ENCODE measurements around the gene RRP36.

RRP36 gene

GRCh38 chr6:43019152-43019551, 2.3 kb upstream of the RRP36 start:
- Histone ChIP-seq H3K4me3 (ENCODE audit: insufficient read depth, low read depth, low read length, poor library complexity, severe bottlenecking) (no peak overlapping the region), H3K9me3 (ENCODE audit: control insufficient read depth, low read length) (no peaks in the 10 kb centered on the region), H3K4me1 (ENCODE audit: control insufficient read depth, insufficient read depth, low read length, poor library complexity, severe bottlenecking) (peaks cover 26% of the 10 kb centered on the region), H3K36me3 (ENCODE audit: control insufficient read depth, insufficient read depth, low read length) (peaks cover 20% of the 10 kb centered on the region), H3K27ac (ENCODE audit: insufficient read depth, low read length, poor library complexity, severe bottlenecking) (no peak overlapping the region), H3K27me3 (replicated peaks; ENCODE audit: control insufficient read depth, insufficient read depth, low read length, poor library complexity, severe bottlenecking) (no peaks in the 10 kb centered on the region)
- DNase-seq: no peak

DNA sequence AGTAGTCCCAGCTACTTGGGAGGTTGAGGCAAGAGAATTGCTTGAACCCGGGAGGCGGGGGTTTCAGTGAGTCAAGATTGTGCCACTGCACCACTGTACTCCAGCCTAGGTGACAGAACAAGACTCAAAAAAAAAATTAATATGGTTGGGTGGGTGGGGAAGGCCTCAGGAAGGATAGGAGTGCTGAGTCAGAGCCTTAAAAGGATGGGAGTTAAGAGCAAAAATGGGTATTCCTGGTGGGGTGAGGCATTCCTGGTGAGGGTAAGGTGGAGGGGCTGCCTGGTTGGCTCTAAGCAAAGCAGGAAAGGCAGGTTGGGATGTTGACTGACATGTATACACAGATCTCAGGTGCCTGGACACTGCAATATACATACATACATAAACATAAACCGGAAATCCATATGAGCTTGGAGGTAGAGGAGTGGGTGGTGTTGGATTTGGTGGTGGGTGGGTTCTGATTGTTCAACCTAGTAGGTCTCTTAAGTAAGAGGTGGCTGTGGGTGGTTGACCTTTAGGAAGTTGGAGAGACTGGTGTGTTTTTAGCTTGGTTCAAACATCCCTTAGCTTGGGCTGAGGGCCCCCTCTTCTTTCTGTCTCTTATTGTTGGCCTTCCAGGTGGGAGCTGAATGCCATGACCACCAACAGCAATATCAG, 1.2 kb upstream of the RRP36 start:
- no peaks in the 10 kb centered on the region for H3K9me3 ChIP-seq (ENCODE audit: control insufficient read depth, low read length)
- no peaks in the 10 kb centered on the region for H3K27me3 ChIP-seq (replicated peaks; ENCODE audit: control insufficient read depth, insufficient read depth, low read length, poor library complexity, severe bottlenecking)
- no peak for DNase-seq
- peaks cover 16% of the 10 kb centered on the region for H3K4me1 ChIP-seq (ENCODE audit: control insufficient read depth, insufficient read depth, low read length, poor library complexity, severe bottlenecking)
- peaks cover 28% of the 10 kb centered on the region for H3K36me3 ChIP-seq (ENCODE audit: control insufficient read depth, insufficient read depth, low read length)
- H3K27ac ChIP-seq (ENCODE audit: insufficient read depth, low read length, poor library complexity, severe bottlenecking): no peak overlapping the region
- no peak overlapping the region for H3K4me3 ChIP-seq (ENCODE audit: insufficient read depth, low read depth, low read length, poor library complexity, severe bottlenecking)

DNA sequence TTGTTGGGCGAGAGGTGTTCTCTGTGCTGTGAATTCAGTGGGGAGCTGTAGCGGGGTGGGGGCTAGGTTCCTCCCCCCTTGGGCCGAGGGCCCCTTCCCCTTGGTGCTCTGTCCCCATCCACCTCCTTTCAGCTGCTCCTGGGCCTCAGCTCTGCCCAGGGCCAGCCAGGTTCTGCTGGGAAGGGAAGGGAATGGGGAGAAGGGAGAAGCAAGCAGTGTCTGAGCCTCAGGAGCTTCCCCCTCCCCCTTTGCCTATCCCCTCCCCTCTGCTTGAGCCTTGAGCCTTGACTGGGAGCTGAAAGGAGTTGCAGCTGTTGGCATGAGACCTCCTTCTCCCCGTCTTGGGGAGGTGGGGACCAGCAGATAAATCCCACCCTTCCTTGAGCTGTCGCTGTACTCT, 576 bp upstream of the RRP36 start:
- Histone ChIP-seq H3K4me3 (ENCODE audit: insufficient read depth, low read depth, low read length, poor library complexity, severe bottlenecking) (peak overlapping the region; percentile 74), H3K4me1 (ENCODE audit: control insufficient read depth, insufficient read depth, low read length, poor library complexity, severe bottlenecking) (peaks cover 16% of the 10 kb centered on the region), H3K36me3 (ENCODE audit: control insufficient read depth, insufficient read depth, low read length) (peaks cover 32% of the 10 kb centered on the region), H3K27ac (ENCODE audit: insufficient read depth, low read length, poor library complexity, severe bottlenecking) (peak overlapping the region; percentile 65), H3K27me3 (replicated peaks; ENCODE audit: control insufficient read depth, insufficient read depth, low read length, poor library complexity, severe bottlenecking) (no peaks in the 10 kb centered on the region), H3K9me3 (ENCODE audit: control insufficient read depth, low read length) (no peaks in the 10 kb centered on the region)
- DNase-seq: no peak

GRCh38 chr6:43024436-43024835, 3.0 kb downstream of the RRP36 start:
- Histone ChIP-seq H3K4me1 (ENCODE audit: control insufficient read depth, insufficient read depth, low read length, poor library complexity, severe bottlenecking) (peaks cover 12% of the 10 kb centered on the region), H3K9me3 (ENCODE audit: control insufficient read depth, low read length) (no peaks in the 10 kb centered on the region), H3K27me3 (replicated peaks; ENCODE audit: control insufficient read depth, insufficient read depth, low read length, poor library complexity, severe bottlenecking) (no peaks in the 10 kb centered on the region), H3K36me3 (ENCODE audit: control insufficient read depth, insufficient read depth, low read length) (peaks cover 48% of the 10 kb centered on the region), H3K27ac (ENCODE audit: insufficient read depth, low read length, poor library complexity, severe bottlenecking) (no peak overlapping the region), H3K4me3 (ENCODE audit: insufficient read depth, low read depth, low read length, poor library complexity, severe bottlenecking) (no peak overlapping the region)
- no peak for DNase-seq

- peaks cover 53% of the 10 kb centered on the region for H3K36me3 ChIP-seq (ENCODE audit: control insufficient read depth, insufficient read depth, low read length)
- H3K27ac ChIP-seq (ENCODE audit: insufficient read depth, low read length, poor library complexity, severe bottlenecking): no peak overlapping the region
- no peak for DNase-seq
Observed at GRCh38 chr6:43026365-43026764, 4.9 kb downstream of the RRP36 start.

GRCh38 chr6:43029120-43029519, 7.7 kb downstream of the RRP36 start:
- H3K36me3 ChIP-seq (ENCODE audit: control insufficient read depth, insufficient read depth, low read length): peaks cover 63% of the 10 kb centered on the region
- DNase-seq: no peak
- no peaks in the 10 kb centered on the region for H3K27me3 ChIP-seq (replicated peaks; ENCODE audit: control insufficient read depth, insufficient read depth, low read length, poor library complexity, severe bottlenecking)
- no peak overlapping the region for H3K27ac ChIP-seq (ENCODE audit: insufficient read depth, low read length, poor library complexity, severe bottlenecking)
- no peak overlapping the region for H3K4me3 ChIP-seq (ENCODE audit: insufficient read depth, low read depth, low read length, poor library complexity, severe bottlenecking)
- H3K4me1 ChIP-seq (ENCODE audit: control insufficient read depth, insufficient read depth, low read length, poor library complexity, severe bottlenecking): no peaks in the 10 kb centered on the region
- H3K9me3 ChIP-seq (ENCODE audit: control insufficient read depth, low read length): no peaks in the 10 kb centered on the region

More at GRCh38 chr6:43026365-43026764, 4.9 kb downstream of the RRP36 start:
- Histone ChIP-seq H3K4me3 (ENCODE audit: insufficient read depth, low read depth, low read length, poor library complexity, severe bottlenecking) (no peak overlapping the region), H3K9me3 (ENCODE audit: control insufficient read depth, low read length) (no peaks in the 10 kb centered on the region), H3K27me3 (replicated peaks; ENCODE audit: control insufficient read depth, insufficient read depth, low read length, poor library complexity, severe bottlenecking) (no peaks in the 10 kb centered on the region), H3K4me1 (ENCODE audit: control insufficient read depth, insufficient read depth, low read length, poor library complexity, severe bottlenecking) (peaks cover 9% of the 10 kb centered on the region)

DNA sequence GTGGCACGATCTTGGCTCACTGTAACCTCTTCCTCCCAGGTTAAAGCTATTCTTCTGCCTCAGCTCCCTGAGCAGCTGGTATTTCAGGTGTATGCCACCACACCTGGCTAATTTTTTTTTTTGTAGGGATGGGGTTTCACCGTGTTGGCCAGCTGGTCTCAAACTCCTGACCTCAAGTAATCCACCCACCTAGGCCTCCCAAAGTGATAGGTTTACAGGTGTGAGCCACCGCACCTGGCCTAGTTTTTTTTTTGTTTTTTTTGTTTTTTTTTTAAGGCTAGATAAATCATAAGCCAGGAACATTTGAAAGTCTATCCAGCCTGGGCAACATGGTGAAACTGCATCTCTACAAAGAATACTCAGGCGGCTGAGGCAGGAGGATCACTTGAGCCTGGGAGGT, 10.9 kb downstream of the RRP36 start:
- Histone ChIP-seq H3K4me3 (ENCODE audit: insufficient read depth, low read depth, low read length, poor library complexity, severe bottlenecking) (no peak overlapping the region), H3K4me1 (ENCODE audit: control insufficient read depth, insufficient read depth, low read length, poor library complexity, severe bottlenecking) (no peaks in the 10 kb centered on the region), H3K27me3 (replicated peaks; ENCODE audit: control insufficient read depth, insufficient read depth, low read length, poor library complexity, severe bottlenecking) (no peaks in the 10 kb centered on the region), H3K27ac (ENCODE audit: insufficient read depth, low read length, poor library complexity, severe bottlenecking) (no peak overlapping the region), H3K9me3 (ENCODE audit: control insufficient read depth, low read length) (no peaks in the 10 kb centered on the region), H3K36me3 (ENCODE audit: control insufficient read depth, insufficient read depth, low read length) (peaks cover 47% of the 10 kb centered on the region)
- DNase-seq: no peak

DNA sequence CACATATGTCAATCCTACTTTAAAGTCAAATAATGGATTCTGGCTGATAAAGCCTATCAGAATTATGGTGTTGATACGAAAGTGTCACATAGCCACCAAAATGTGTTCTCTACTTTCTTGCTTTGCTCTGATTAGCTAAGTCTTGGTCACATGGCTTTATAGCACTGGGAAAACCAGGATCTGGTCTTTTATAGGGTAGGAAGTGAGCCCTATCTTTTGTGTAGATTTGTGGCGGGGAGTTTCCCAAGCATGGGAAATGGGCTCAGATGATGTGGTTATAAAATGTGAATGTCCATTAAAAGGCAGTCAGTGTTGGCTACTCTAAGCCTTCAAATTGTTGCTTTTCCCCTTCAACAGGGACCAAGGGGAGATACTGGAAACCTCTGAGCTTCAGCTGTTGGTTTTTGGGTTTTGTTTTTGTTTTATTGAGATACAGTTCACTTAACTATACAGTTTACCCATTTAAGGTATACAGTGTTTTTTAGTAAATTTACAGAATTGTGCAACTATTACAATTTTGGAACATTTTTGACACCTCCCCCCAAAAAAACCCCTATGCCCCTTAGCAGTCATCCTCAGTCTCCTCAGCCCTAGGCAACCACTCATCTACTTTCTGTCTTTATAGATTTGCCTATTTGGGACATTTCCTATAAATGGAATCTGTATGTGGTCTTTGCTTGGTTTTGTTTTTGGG, 12.2 kb downstream of the RRP36 start:
- no peaks in the 10 kb centered on the region for H3K27me3 ChIP-seq (replicated peaks; ENCODE audit: control insufficient read depth, insufficient read depth, low read length, poor library complexity, severe bottlenecking)
- H3K4me3 ChIP-seq (ENCODE audit: insufficient read depth, low read depth, low read length, poor library complexity, severe bottlenecking): no peak overlapping the region
- H3K9me3 ChIP-seq (ENCODE audit: control insufficient read depth, low read length): no peaks in the 10 kb centered on the region
- no peak overlapping the region for H3K27ac ChIP-seq (ENCODE audit: insufficient read depth, low read length, poor library complexity, severe bottlenecking)
- H3K36me3 ChIP-seq (ENCODE audit: control insufficient read depth, insufficient read depth, low read length): peaks cover 50% of the 10 kb centered on the region
- no peaks in the 10 kb centered on the region for H3K4me1 ChIP-seq (ENCODE audit: control insufficient read depth, insufficient read depth, low read length, poor library complexity, severe bottlenecking)
- DNase-seq: no peak

DNA sequence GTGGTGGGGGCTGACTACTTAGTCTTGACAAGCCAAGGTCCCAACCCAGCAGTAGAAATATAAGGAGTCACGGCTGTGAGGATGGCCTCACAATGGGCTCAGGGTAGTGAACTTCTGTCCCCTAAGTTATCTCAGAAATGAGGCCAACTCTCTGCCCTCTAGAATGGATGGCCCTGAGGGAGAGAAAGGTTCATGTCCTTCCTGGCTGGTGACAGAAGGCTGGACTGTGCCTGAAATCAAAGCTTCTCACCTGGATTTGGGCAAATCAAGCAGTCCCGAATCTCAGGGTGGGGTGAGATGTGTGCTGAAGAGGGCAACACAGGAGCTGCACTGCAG, 12.7 kb downstream of the RRP36 start:
- H3K36me3 ChIP-seq (ENCODE audit: control insufficient read depth, insufficient read depth, low read length): peaks cover 50% of the 10 kb centered on the region
- H3K4me1 ChIP-seq (ENCODE audit: control insufficient read depth, insufficient read depth, low read length, poor library complexity, severe bottlenecking): no peaks in the 10 kb centered on the region
- no peaks in the 10 kb centered on the region for H3K9me3 ChIP-seq (ENCODE audit: control insufficient read depth, low read length)
- no peak for DNase-seq
- no peak overlapping the region for H3K27ac ChIP-seq (ENCODE audit: insufficient read depth, low read length, poor library complexity, severe bottlenecking)
- H3K27me3 ChIP-seq (replicated peaks; ENCODE audit: control insufficient read depth, insufficient read depth, low read length, poor library complexity, severe bottlenecking): no peaks in the 10 kb centered on the region
- H3K4me3 ChIP-seq (ENCODE audit: insufficient read depth, low read depth, low read length, poor library complexity, severe bottlenecking): no peak overlapping the region

DNA sequence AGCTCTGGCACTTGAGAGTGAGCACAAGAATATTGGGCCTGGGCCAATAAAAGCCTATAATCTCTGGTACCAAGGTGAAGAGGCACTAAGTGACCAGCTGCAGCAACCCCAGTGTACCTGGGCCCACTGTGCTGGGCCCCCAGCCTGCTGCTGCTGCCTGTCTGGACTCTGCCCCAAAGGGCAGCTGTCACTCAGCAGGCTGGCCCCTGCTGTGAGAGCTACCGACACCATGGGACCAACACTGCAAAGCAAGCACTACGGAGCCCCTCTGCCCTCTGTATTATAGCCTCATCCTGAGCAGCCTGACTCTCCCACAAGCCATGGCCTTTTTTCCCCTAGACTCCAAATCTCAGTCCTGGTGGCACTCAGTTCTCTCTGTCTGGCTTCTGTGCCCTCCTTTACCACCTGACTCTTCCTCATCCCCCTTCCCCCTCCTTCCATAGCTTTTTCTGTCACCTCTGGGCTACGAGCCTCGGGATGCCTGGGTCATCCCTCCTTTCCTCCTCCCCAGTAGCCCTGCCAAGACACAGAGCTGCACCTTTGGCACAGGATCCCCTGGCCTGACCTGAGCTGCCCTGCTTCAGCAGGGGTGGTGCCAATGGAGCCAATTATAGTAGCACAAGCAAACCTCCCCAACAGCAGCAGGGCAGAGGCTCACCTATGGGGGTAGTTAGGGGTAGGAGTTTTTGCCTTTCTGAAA, 14.2 kb downstream of the RRP36 start:
- Histone ChIP-seq H3K27me3 (replicated peaks; ENCODE audit: control insufficient read depth, insufficient read depth, low read length, poor library complexity, severe bottlenecking) (no peaks in the 10 kb centered on the region), H3K36me3 (ENCODE audit: control insufficient read depth, insufficient read depth, low read length) (peaks cover 49% of the 10 kb centered on the region), H3K4me3 (ENCODE audit: insufficient read depth, low read depth, low read length, poor library complexity, severe bottlenecking) (no peak overlapping the region), H3K27ac (ENCODE audit: insufficient read depth, low read length, poor library complexity, severe bottlenecking) (no peak overlapping the region), H3K4me1 (ENCODE audit: control insufficient read depth, insufficient read depth, low read length, poor library complexity, severe bottlenecking) (no peaks in the 10 kb centered on the region), H3K9me3 (ENCODE audit: control insufficient read depth, low read length) (no peaks in the 10 kb centered on the region)
- no peak for DNase-seq

All from effector memory CD4-positive, alpha-beta T cell (primary cell).